Thymus (tissue), 11 donors: Measurements from ENCODE around the gene HOXD10. TPM values are rescaled to one million over a fixed set of nuclear protein-coding genes. Genes with fewer than 3 reads are reported as not detected.

Source experiments
- DNase-seq, 9 donors: peaks; one replicate each; pipeline ENCODE4 v3.0.0-alpha.2; 2013; ENCODE audit warnings: low spot score in 9 of 9, low read depth in 6 of 9, missing footprints in 1 of 9
- H3K27ac ChIP-seq, 2 donors: one replicate each; pipeline ENCODE4 v1.5.1; 2013; ENCODE audit warnings: control low read depth in 1 of 2, low read depth in 1 of 2, low read length in 1 of 2, mild to moderate bottlenecking in 1 of 2, moderate library complexity in 1 of 2
- H3K27me3 ChIP-seq, 2 donors: one replicate each; pipeline ENCODE4 v1.5.1; 2013; ENCODE audit warnings: low read length in 1 of 2; ENCODE audit not compliant: control insufficient read depth in 2 of 2, insufficient read depth in 1 of 2
- H3K36me3 ChIP-seq, 2 donors: one replicate each; pipeline ENCODE4 v1.5.1; 2013; ENCODE audit warnings: low read length in 1 of 2, mild to moderate bottlenecking in 1 of 2, moderate library complexity in 1 of 2; ENCODE audit not compliant: control insufficient read depth in 2 of 2, insufficient read depth in 2 of 2
- H3K4me1 ChIP-seq, 2 donors: one replicate each; pipeline ENCODE4 v1.5.1; 2013; ENCODE audit warnings: low read length in 2 of 2; ENCODE audit not compliant: control insufficient read depth in 2 of 2, insufficient read depth in 2 of 2
- H3K4me3 ChIP-seq, 2 donors: one replicate each; pipeline ENCODE4 v1.5.1; 2013; ENCODE audit warnings: low read length in 2 of 2, control low read depth in 1 of 2, mild to moderate bottlenecking in 1 of 2
- H3K9me3 ChIP-seq, 2 donors: one replicate each; pipeline ENCODE4 v1.5.1; 2013; ENCODE audit warnings: low read length in 1 of 2, mild to moderate bottlenecking in 1 of 2; ENCODE audit not compliant: control insufficient read depth in 2 of 2, insufficient read depth in 1 of 2
- WGBS: extraction: QIAGEN DNeasy Blood & Tissue Kit; methylation state at CpG from one replicate; pipeline ENCODE4 v1.1.7; 2013; 5-methylcytosine and 5-hydroxymethylcytosine counted together
- polyA plus RNA-seq: library from polyadenylated mRNA; stranded (reverse); fragments of 200-250 nt; gene quantifications from one replicate; pipeline ENCODE4 v1.2.3, GENCODE V29; 2013
- total RNA-seq: library from RNA; stranded (reverse); fragments of 120-200 nt; gene quantifications from one replicate; pipeline ENCODE4 v1.2.4, GENCODE V29; 2013
- donor health status: healthy.

HOXD10 gene
- total and polyA plus RNA-seq, 2 donors: 0.09 TPM; not detected in 1

DNA sequence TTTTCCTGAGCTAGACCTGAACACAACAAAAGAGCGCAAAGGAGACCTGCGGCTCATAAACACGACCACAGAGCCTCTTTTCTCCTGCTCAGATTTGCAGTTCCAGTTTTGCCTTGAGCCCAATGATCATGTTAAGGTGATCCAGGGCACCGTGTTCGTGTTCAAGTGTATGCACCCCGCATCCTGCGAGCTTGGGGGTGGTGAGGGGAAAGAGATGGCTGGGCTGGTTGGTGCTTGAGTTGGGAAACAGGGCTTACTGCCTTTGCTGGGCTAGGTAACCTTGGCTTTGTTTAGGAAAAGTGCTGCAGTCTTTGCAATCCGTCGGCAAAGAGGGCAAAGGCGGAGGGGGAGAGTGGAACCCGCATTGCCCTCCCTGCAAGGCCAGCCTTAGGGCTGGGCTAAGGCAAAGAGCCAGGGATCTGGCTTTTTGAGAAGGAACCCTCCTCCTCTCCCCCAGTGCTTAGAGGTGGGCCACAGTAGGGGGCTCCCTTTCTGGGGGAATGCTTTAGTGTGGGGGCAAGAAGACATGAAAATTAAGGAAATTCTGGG, 1.3 kb downstream of the HOXD10 start:
- 12% methylated on average over 11 of the region's 11 CpGs for WGBS
- Histone ChIP-seq H3K36me3 (no peaks in the 10 kb centered on the region), H3K4me1 (peaks cover 3 to 9% of the 10 kb centered on the region in 2 donors), H3K27me3 (peaks cover 91 to 100% of the 10 kb centered on the region in 2 donors), H3K9me3 (peaks cover 0 to 19% of the 10 kb centered on the region in 2 donors), H3K4me3 (no peak overlapping the region), H3K27ac (no peak overlapping the region)
- DNase-seq: no peak

DNA sequence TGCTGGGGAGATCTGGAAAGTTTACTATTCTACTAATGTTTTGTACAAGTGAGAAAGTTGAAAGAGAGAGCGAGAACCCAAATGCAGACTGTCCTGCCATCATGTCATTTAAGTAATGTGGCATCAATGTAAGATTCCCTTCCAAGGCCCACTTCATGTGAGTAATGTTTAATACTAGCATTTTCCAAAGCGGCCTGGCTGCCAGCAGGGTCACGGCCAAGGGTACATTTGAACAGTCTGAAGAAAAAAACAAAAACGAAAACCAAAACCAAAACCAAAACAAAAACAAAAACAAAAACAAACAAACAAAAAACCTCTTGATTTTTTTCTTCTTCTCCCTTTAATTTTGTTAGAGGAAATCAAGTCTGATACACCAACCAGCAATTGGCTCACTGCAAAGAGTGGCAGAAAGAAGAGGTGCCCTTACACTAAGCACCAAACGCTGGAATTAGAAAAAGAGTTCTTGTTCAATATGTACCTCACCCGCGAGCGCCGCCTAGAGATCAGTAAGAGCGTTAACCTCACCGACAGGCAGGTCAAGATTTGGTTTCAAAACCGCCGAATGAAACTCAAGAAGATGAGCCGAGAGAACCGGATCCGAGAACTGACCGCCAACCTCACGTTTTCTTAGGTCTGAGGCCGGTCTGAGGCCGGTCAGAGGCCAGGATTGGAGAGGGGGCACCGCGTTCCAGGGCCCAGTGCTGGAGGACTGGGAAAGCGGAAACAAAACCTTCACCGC, 2.2 kb downstream of the HOXD10 start:
- Histone ChIP-seq H3K27ac (no peak overlapping the region), H3K27me3 (peaks cover 91 to 100% of the 10 kb centered on the region in 2 donors), H3K36me3 (no peaks in the 10 kb centered on the region), H3K4me3 (no peak overlapping the region), H3K9me3 (peaks cover 0 to 19% of the 10 kb centered on the region in 2 donors), H3K4me1 (peaks cover 4 to 9% of the 10 kb centered on the region in 2 donors)
- peak in 2 of 9 donors; percentile 42 to 55 for DNase-seq
- 11% methylated on average over 24 of the region's 24 CpGs for WGBS

DNA sequence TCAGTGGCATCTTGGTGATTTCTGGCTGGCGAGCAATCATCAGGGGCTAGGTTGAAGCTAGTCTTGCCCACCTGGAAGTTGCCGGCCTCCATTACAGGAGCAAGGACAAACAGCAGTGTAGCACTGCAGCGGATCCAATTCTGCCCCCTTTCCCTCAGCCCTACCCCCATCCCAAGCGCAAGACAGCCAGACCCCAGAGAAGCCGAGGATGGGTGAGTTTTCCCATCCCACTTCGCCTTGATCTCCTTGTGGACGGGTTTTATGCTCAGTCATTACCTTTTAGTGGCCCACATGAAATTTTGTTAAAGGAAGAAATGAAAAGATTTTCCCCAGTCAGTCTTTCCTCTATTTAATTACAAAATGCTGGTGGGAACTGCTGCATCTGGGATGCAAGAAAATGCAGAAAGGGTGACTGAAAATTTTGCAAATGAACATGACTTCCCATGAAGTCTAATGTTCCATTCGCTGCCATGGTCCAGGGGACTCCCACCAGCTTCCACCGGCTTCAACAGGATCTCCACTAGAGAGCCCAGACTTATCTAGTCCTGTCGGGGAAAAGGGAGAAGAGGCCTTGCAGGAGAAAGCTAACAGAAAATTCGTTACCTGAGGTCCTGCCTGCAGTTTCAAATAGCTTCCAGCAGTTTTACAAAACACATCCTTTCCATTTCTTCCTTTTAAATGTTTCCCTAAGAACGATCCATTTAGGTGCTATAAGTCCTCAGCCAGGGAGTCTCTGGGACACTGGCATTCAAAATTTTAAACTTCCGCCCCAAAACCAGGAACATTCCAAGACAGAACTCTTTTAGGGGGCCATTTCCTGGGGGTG, 4.0 kb downstream of the HOXD10 start:
- no peak for DNase-seq
- no peak overlapping the region for H3K27ac ChIP-seq
- peaks cover 0 to 19% of the 10 kb centered on the region in 2 donors for H3K9me3 ChIP-seq
- no peak overlapping the region for H3K4me3 ChIP-seq
- WGBS: 18% methylated on average over 13 of the region's 13 CpGs
- H3K4me1 ChIP-seq: peaks cover 4 to 9% of the 10 kb centered on the region in 2 donors
- peaks cover 95 to 100% of the 10 kb centered on the region in 2 donors for H3K27me3 ChIP-seq
- no peaks in the 10 kb centered on the region for H3K36me3 ChIP-seq

DNA sequence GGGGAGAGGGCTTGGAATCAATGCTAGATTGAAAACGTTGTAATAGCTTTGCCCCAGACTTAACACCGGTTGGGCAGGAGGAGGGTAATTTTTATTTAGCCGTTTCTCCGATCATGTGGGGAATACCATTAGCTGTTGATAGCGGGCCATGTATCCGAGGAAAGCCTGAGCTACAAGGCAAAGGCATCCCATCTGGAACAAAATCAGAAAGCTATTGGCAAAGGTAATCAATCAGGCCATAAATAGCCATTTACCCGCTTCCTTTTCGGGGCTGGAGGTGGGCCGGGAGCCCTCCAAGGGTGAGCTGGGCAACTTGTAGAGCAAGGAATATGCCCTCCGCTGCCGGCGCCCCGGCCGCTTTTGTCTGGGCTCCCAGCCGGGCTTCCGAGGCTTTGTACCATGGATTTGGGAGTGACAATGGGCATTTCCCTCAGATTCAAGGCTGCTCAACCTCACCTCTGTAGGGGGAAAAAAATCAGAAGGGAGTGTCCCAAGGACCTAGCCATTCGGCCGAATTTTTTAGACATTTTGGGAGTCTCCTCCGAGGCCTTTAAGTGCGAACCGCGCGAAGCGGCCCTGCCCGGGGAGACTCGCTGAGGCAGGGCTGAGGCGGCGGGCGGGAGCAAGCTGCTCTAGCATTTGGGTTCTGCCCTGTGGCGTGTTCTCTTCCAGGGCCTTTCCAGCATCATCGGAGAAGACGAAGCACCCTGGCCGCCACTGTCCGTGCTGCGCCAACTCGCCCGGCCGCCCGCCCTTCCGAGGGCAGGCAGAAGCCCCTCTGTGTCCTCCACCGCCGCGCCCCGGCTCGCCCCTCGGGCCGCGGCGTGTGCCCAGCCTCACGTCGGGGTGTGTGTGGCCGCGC, 4.8 kb downstream of the HOXD10 start:
- Histone ChIP-seq H3K27ac (no peak overlapping the region), H3K4me1 (peaks cover 4 to 9% of the 10 kb centered on the region in 2 donors), H3K4me3 (no peak overlapping the region), H3K27me3 (peaks cover 95 to 100% of the 10 kb centered on the region in 2 donors), H3K9me3 (peaks cover 0 to 14% of the 10 kb centered on the region in 2 donors), H3K36me3 (no peaks in the 10 kb centered on the region)
- DNase-seq: no peak
- 12% methylated on average over 53 of the region's 53 CpGs for WGBS

DNA sequence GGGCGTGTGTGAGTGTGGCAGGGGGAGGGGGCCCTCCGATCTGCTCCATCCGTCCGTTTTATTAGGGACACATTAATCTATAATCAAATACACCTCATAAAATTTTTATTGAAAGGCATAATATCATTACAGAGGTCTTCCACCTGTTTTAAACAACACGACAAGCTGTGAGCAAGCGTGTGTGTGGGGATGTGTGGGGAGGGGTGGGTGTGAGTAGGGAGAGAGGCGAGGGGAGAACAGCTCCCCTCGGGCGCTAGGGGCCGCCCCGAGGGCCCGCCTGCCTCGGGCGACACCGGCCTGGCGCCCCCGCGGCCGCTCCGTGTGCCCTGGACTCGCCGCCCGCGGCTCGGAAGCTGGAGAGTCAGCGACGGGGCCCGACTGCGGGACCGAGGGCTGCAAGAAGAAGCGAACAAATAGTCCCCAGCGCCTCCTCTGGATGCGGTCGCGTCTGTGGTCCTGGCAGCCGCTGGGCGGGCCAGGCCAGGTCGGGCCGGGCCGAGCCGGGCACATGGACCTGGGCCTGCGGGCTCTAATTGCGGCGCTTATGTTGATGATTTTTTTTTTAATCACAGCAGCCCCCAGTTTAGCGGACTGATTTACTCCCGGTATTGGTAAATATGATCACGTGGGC, 5.6 kb downstream of the HOXD10 start:
- WGBS: 4% methylated on average over 47 of the region's 47 CpGs
- Histone ChIP-seq H3K36me3 (no peaks in the 10 kb centered on the region), H3K27me3 (peaks cover 94 to 100% of the 10 kb centered on the region in 2 donors), H3K4me3 (peak overlapping the region; percentile 5 to 20), H3K4me1 (peaks cover 4 to 9% of the 10 kb centered on the region in 2 donors), H3K9me3 (peaks cover 0 to 12% of the 10 kb centered on the region in 2 donors), H3K27ac (no peak overlapping the region)
- peak in 1 of 9 donors; percentile 51 for DNase-seq

DNA sequence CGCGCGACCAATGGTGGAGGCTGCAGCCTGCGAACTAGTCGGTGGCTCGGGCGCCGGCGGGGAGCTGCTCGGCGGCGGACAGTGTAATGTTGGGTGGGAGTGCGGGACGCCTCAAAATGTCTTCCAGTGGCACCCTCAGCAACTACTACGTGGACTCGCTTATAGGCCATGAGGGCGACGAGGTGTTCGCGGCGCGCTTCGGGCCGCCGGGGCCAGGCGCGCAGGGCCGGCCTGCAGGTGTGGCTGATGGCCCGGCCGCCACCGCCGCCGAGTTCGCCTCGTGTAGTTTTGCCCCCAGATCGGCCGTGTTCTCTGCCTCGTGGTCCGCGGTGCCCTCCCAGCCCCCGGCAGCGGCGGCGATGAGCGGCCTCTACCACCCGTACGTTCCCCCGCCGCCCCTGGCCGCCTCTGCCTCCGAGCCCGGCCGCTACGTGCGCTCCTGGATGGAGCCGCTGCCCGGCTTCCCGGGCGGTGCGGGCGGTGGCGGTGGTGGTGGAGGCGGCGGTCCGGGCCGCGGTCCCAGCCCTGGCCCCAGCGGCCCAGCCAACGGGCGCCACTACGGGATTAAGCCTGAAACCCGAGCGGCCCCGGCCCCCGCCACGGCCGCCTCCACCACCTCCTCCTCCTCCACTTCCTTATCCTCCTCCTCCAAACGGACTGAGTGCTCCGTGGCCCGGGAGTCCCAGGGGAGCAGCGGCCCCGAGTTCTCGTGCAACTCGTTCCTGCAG, 6.3 kb downstream of the HOXD10 start, which contains the start of gene HOXD9:
HOXD9 (plus strand) TSS at position 37 of the 728 bp plus-strand sequence; CDS start at position 87, 50 bp downstream.
- DNase-seq: no peak
- Histone ChIP-seq H3K9me3 (peaks cover 0 to 8% of the 10 kb centered on the region in 2 donors), H3K27me3 (peaks cover 93 to 100% of the 10 kb centered on the region in 2 donors), H3K4me3 (peak within 1 kb of the TSS; percentile 5 to 20), H3K27ac (no peak within 1 kb of the TSS), H3K36me3 (no peaks in the 10 kb centered on the region), H3K4me1 (peaks cover 4 to 9% of the 10 kb centered on the region in 2 donors)
- 3% methylated on average over 84 of the region's 84 CpGs for WGBS

DNA sequence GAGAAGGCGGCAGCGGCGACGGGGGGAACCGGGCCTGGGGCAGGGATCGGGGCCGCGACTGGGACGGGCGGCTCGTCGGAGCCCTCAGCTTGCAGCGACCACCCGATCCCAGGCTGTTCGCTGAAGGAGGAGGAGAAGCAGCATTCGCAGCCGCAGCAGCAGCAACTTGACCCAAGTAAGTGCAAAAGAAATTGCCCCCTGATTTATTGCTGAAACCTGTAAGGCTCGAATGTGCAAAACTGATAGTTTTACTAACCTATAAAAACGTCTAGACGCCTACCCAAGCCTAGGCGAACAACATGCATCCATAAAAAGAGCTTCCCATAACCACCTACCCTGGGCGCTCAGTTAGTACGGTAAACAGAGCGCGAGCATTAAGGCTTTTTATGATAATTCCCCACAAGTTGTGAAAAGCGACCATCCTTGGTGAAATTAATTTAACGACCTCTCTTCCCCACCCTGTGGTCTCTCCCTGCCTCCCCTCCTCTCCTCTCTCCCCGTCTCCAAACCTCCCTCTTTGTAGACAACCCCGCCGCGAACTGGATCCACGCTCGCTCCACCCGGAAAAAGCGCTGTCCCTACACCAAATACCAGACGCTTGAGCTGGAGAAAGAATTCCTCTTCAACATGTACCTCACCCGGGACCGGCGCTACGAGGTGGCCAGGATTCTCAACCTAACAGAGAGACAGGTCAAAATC, 7.0 kb downstream of the HOXD10 start:
- Histone ChIP-seq H3K4me1 (peaks cover 4 to 12% of the 10 kb centered on the region in 2 donors), H3K36me3 (no peaks in the 10 kb centered on the region), H3K27me3 (peaks cover 93 to 100% of the 10 kb centered on the region in 2 donors), H3K4me3 (no peak overlapping the region), H3K9me3 (peaks cover 0 to 14% of the 10 kb centered on the region in 2 donors), H3K27ac (no peak overlapping the region)
- no peak for DNase-seq
- WGBS: 7% methylated on average over 40 of the region's 40 CpGs
